Effector CD8-positive, alpha-beta T cell (primary cell): ENCODE results near the gene NXN.
"Not testable (repeated sequence)": the region's sequence is repeated elsewhere in the genome, so short reads cannot be mapped to it uniquely, and the experiment has no call there.

ENCODE experiments used
- DNase-seq: peaks from one replicate; lab custom pipeline; 2025; lab: John Stamatoyannopoulos, UW

The NXN gene

DNA sequence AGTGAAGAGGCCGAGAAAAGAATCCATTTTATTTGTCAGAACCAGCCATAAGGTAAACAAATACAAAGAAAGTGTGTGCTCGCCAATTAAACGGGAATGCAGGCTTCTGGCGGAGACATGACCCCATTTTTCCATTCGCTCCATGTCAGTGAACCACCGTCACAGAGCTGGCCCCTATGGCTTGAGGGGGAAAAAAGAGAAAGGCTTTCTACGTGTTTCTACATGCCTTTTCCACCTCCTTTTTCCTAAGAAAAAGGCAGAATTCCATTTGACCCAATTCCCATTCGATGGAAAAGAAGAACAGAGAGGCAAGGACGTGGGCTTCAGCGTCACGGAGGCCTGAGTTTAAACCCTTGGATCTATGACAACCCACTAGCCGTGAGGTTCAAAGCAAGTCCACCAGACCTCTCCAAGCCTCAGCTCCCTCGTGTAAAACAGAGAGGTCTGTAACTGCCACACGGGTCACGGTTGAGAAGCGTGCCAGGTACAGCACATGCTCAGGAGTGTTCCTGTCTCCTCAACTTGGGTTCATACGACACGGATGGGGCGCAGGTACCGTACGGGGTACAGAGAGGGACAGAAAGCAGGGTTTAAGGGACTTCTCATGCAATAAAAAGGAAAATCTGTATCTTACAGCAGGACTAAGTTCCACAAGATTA lies 91.9 kb downstream of the NXN start:
- DNase-seq = no peak

DNA sequence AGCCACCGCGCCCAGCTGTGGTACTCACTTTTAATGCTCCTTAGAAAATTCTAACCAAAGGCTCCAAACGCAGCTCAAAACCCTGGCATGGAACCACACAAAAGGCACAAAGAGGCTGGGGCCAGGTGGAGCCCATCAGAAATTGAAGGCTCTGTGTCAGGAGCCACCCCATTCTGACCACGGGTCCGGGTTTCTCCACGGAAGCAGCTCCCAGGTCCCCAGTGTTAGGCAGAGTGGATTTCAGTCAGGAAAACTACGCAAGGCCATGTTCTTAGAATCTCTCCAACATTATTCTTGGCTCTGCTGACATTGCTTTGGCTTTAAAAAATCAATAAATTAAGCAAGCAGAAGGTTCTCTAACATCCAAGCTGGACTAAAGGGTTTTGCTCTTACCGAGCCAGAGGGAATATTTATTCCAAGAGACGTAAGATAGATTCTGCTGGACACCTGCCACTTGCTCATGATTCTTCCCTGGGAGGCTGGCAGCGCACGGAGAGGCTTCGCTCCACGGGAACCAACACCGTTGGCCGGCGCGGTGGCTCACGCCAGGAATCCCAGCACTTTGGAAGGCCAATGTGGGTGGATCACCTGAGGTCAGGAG lies 93.5 kb downstream of the NXN start:
- no peak for DNase-seq

DNA sequence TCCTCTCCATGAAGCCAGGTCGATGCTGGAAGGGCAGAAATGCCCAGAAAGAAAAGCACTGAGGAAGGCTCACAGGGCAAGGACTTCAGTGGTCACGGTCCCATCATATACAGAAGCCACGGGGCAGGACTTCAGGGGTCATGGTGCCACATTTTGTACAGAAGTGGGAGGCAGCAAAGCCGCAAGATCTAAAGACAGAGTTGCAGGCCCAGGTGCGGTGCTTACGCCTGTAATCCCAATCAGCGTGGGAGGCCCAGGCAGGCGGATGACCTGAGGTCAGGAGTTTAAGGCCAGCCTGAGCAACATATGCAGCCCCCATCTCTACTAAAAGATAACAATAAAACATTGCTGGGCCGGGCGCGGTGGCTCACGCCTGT lies 96.0 kb downstream of the NXN start:
- no peak for DNase-seq

DNA sequence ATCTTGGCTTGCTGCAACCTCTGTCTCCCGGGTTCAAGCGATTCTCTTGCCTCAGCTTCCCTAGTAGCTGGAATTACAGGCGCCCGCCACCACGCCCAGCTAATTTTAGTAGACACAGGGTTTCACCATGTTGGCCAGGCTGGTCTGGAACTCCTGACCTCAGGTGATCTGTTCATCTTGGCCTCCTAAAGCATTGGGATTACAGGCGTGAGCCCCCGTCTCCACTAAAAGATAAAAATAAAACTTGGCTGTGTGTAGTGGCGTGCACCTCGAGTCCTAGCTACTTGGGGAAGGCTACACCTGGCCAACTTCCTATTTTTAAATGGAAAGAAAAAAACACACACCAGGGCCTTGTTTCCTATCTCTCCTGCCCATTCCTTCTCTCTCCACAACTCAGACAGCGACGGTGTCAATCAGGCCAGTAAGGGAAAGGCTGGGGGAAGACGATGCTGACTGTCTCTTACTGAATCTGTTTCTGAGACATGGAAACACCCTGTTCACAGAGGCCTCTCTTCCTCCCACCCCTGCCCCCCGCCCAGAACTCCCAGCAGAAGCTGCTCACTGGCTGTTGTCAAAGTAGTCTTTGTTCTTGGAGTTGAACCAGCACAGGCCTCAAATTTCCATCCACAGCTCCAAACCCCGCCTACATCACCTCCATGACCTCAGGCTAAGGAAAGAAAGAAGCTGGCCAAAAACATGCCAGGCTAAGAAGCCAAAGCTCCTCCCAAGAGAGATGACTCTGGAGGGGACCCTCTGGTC lies 96.6 kb downstream of the NXN start:
- no peak for DNase-seq

DNA sequence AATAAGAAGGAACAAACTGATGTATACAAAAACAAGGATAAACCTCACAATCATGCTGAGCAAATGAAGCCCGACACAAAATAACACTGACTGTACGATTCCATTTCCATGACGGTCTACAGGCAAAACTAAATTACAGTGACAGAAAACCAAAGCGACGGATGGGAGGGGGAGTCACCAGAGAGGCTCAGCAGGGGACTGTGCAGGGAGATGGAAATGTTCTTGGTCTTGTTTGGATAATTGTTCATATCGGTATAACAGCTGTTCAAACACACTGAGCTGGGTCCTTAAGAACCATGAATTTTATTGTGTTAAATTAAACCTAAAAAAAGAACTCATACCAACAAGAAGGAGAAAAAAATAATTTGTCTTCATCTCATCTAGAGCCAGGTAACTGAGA lies 97.8 kb downstream of the NXN start:
- DNase-seq = no peak

DNA sequence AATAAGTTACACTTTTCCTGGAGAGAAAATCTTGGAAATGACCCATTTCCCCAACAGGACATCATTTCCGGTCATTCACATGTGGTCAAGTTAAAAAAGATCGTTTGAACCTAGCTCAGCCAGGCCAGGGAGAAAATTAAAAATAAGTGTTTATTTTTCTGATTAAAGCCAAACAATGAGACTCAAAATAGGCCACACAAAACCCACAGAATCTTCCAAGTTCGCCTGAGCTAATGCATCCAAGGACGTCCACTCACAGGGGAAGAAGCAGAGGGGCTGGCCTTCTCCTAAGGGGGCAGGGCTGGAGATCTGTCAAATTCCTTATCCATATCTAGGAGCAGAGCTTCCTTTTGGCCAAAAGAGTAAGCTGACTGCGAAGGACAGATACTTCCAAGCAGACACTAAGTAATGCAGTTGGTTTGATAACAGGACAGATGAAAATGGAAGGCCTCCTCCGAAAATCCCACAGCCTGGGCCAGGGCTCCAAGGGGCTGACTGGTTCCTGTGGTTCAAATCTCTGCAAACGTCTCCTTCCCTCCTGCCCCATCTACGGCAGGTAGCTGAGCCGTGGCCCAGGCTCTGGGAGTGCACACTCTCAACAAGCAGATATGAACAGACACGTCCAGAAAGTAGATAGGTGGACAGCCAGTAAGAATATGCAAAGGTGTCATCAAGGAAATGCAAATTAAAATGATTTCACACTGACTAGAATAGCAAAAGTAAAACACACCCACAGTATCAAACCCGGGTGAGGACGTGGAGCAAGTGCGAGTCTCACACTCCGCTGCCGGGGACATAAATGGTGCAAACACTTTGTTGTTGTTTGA lies 98.9 kb downstream of the NXN start:
- no peak for DNase-seq

DNA sequence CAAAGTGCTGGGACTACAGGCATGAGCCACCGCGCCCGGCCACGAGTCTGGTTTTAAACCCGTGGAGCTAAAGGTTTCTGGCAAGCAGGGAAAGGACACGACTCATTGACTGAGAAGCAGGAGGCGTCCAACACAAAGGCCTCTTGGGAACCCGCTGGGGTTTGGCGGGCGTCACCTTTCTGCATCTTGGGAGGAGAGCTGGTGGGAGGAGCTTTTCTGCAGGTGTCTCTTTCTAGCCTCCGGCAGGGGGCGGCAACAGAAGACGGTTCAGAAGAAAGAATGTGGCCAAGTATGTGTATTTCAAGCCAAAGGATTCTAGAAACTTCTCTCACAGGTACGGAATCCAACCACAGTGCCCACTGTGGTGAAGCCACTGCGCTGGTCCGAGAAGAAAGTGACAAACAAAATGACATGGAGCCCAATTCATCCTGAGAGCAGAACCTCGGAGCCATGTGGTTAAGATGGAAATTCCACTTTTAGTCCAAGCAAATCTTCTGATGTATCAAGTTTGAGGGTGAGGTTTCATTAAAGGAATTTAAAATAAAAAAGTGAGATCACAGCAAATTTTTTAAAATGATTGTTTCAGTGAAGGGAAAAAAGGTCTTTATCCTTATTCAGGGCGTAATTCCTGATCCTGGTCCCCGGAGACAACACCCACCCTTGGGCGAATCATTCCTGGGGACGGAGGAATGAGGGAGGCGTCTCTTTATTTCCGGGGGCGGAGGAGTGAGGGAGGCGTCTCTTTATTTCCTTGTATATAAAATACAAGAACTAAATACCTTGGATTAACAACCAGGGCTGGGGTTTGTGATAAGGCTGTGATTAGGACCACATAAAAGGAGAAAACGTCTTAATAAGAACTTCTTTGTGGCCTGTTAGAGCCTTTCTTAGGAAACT lies 99.8 kb downstream of the NXN start:
- DNase-seq = peak; percentile 18

DNA sequence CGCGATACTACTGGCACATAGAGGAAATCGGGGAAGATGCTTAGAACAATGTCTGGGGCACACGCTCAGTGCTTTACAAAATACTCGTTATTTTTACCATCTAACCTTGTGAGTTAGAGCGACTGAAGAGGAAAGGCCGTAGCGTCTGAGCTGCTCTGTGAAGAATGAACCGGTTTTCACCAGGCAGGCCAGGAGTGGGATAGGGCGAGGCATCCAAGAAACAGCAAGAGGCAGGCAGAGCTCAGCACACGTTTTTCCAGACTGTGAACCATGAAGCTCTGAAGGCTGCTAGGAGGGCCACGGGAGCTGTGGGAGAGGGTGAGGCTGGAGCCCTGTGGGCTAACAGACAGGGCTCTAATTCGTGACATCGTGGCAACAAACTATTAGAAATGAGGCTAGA lies 101.9 kb downstream of the NXN start:
- DNase-seq = no peak

DNA sequence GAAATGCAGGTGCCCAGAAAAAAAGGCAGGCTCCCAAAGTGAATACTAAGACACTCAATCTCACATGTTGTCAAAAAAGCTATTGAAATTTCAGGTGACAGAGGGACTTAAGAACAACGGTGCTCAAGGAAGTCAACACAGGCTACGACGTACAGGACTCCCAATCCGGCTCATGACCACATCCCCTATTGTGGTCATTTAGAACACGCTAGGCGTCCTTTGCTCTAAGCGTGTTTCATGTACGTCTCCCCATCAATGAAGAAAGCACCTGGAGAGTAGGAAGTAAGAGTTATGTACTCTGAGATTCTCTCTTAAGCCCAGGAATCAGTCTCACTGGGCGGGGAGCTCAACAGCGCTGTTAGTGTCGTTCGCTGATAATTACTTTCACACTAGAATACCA lies 103.3 kb downstream of the NXN start:
- no peak for DNase-seq

DNA sequence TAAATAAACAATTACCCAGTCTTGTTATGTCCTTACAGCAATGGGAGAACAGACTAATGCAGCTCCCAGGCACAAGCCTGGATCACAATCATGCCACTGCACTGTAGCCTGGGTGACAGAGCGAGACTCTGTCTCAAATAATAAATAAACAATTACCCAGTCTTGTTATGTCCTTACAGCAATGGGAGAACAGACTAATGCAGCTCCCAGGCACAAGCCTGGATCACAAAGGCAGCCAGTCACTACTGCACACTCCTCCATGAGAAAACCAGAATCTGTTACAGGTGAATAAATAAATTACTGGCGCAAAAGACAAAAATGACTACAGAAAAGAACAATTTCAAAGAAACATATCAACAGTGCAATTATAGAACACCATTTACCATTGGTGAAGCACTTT lies 105.0 kb downstream of the NXN start:
- DNase-seq = not testable (repeated sequence)

DNA sequence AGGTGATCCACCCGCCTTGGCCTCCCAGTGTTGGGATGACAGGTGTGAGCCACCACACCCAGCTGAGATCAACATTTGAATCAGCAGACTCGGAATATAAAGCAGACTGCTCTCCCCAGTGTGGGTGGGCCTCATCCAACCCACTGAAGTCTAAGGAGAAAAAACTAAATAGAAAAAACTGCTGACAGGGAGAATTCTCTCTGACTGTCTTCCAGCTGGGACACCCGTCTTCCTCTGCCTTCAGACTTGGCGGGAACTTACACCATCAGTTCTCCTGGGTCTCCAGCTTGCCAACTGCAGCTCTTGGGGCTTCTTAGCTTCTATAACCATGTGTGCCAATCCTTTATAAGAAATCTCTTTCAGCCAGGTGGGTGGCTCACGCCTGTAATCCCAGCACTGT lies 106.7 kb downstream of the NXN start:
- DNase-seq = no peak

DNA sequence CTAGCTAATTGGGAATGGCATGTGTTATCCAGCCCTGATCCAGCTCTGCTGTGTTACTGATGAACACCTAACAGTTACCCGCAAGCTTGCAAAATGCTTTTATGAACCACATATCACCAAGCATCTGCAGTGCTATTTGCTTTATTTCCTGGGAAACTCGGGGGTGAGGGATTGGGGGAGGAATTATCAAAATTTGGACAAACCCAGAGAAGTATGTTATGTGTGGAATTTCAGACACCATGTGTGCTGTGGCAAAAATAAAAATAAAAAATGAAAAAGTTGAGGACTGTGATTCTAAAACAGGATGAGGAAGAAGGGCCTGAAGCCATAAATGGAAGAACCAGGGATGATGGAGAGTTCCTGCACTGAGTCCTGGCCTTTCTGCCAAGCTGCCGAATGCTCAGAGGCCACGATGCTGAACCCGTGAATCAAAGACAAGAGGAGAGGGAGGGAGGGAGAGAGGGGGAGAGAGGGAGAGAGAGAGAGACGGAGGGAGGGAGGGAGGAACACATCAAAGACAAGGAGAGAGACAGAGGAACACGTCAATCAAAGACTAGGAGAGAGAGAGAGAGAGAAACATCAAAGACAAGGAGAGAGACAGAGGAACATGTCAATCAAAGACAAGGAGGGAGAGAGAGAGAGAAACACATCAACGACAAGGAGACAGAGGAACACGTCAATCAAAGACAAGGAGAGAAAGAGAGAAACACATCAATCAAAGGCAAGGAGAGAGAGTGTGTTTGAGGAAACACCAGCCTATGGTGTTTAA lies 107.6 kb downstream of the NXN start:
- no peak for DNase-seq

DNA sequence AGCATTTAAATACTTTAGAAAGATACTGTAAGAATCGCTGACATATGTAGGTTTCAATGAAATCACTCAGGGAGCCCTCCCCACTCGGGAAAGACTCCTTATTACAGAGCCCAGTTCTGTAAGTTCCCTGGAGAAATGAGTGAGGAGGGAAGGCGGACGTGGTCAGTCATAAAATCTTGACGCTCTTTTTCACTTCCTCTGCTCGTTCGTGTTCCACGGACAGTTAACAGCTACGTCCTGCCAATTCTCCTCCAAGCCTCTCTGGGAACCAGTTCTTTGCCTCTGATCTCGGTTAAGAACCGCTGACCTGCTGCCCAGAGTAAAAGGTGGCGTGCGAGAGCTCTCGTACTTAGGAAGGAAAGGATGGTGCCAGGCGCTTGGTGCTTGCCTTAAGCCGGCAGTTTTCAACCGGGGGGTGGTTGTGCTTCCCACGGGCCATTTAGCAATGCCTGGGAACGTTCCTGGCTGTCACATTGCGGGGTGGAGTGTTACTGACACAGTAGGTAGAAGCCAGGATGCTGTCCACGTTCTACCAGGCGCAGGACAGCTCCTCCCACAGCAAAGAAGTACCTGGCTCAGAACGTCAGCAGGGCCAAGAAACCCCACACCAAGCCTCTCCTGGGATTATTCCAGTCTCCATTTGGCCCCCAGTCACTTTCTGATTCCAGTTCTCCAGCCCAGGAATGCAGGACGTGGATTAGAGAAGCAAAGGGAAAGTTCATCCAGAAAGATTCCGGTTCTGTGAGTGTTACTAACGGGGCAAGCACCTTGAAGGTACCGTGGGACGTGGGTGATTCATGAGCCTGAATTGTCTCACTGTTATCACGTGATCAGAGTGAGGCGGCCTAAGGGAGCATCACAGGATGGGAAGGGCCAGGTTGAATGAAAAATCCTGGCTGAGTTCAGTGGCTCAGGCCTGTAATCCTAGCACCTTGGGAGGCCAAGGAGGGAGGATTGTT lies 109.7 kb downstream of the NXN start:
- no peak for DNase-seq

DNA sequence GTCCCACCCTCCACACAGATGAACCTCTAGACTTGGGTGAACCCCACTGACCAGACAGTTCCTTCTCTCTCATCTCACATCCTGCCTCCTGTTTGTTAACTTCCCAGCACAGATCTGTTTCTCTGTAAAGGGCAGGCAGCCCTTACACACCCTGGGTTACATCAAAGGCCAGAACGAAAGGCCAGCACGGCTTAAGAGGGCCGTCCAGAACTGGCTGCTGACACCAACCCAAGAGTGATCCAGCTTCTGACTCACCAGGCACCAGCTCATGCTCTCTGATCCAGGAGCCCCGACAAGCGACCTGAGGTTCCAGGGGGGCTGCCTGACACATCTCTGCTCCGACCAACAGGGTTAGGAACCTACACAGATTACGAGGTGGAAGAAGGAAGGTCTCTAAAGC lies 110.5 kb downstream of the NXN start:
- DNase-seq = no peak

DNA sequence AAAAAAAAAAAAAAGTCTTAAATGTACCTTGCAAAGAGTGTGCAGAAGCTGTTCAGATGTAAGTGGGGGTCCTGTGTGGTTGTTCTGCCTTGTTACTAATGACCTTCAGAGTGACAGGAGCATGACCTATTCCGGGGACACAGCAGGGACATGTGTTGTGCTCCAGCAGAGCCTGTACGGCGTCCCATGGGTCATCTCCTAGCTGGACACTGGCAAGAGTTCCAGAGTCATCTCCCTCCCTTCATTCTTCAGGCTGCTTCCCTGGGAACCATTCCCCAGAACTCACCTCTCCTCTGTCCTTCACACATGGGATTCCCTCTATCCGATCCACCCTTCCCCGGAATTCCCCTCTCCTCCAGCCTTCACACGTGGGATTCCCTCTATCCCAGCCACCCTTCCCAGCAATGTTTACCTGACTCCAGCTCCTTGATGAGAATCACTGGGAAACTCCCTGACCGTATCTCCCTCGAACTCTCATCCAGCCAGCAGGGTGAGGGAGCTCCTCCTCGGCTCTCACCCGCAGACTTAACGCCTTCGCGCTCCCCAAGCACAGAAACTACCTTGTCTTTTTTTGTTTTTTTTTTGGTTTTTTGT lies 111.6 kb downstream of the NXN start:
- no peak for DNase-seq

DNA sequence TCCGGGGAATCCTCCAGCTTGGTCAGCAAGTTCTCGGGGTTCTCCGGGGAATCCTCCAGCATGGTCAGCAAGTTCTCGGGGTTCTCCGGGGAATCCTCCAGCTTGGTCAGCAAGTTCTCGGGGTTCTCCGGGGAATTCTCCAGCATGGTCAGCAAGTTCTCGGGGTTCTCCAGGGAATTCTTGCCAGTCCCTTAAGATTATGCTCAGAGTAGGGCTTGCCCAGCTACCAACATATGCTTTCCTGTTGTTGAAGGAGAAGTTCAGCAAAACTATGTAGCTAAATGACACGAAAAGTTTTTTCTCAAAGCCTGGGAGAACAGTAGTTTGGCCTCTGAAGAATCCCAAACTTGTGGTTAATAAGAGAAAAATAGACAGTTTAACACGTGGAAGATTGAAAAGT lies 112.3 kb downstream of the NXN start:
- DNase-seq = not testable (repeated sequence)

DNA sequence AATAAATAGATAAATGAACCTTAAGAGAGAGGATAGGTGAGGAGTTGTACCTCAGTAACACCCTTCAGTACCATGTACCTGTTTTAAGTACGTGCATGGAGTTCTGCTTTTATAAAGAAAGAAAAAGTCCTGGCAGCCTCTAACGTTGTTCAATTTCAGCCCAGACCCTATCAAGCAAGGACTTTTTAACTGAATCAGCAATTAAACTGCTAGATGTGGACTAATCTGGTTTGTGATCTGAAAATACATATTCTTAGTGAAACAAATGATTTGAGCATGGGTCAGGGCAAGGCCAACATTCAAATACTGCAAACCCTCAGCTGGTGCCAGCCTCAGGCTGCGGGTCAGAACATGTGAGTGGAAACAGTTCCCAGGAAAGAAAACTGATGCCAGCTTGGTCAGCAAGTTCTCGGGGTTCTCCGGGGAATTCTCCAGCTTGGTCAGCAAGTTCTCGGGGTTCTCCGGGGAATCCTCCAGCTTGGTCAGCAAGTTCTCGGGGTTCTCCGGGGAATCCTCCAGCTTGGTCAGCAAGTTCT lies 112.9 kb downstream of the NXN start:
- no peak for DNase-seq

DNA sequence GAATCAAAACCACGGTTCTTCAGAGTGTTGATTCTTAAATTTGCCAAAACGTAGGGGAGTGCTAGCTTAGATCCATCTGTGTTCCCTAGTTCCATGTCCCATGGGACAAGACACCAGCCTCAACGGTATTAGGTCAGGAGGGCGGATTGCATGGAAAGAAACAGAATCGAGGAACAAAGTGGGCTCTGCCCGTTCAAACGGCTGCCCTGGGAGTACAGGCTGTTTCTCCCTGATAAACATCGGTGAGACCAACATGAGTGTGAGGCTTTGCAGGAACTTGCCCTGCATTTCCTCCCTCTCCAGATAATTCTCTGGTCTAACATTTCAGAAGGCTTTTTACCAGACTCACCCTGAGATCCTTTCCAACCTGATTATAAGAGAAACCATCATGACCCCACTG lies 115.3 kb downstream of the NXN start:
- DNase-seq = no peak

DNA sequence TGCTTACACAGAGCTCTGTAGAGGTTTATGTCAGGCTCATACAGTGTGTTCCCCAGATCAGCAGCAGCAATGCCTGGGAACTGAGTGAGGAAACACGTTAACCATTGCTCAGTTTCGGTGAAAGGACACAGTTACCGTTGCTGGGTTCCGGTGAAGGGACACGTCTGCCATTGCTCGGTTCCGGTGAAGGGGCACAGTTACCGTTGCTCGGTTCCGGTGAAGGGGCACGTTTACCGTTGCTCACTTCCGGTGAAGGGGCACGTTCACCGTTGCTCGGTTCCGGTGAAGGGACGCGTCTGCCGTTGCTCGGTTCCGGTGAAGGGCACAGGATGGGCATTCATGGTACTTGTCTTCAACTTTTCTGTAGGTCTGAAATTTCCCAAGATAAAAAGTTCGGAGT lies 115.7 kb downstream of the NXN start:
- DNase-seq = no peak
